ENCODE measurements around the gene MOGAT2.
"Not testable (repeated sequence)": the region's sequence is repeated elsewhere in the genome, so short reads cannot be mapped to it uniquely, and the experiment has no call there.

Gene MOGAT2

DNA sequence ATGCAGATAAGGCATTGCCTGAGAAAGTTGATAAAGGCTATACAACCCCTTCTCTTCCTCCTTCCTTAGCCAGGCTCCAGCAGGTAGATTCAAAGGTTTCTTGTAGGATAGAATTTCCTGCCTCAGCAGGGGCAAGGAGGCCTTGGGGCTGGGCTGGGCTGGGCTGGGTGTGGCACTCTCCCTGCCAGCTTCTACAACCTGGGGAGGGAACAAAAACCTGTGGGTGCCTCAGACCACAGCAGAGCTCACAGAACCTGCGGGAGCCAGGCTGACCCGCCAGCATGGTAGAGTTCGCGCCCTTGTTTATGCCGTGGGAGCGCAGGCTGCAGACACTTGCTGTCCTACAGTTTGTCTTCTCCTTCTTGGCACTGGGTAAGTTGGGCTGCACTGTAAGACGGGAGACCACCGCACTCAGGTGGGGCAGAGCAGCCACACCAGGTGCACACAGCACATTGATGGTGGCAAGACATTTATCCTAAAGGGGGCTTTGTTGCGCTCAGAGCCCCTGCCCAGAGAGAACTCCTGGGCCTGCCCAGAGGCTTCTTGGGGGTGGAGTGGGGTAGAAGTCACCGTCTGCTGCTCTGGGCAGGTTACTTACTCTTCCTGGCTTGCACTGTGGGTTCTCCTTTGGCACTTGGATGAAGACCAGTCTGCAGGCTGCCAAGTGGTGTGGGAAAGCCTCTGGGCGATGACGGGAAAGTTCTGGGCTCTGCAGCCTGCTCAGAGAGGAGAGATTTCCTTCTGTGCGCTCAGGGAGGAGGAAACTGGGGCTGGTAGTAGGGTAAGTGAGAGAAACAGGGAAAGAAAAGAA lies at the start of gene MOGAT2:
Gene MOGAT2, plus strand, starts transcription at position 231 of the 811 bp plus-strand sequence. Its CDS starts 51 bp downstream, at position 282.
- no peak for DNase-seq

- DNase-seq = peak; percentile 95
These were observed 49.0 kb upstream of the MOGAT2 start, which contains the start of gene MAP6 for GRCh38 chr11:75668451-75669297. Gene MAP6 (minus strand): TSS chr11:75669038. CDS start chr11:75668369, 669 bp downstream.

DNA sequence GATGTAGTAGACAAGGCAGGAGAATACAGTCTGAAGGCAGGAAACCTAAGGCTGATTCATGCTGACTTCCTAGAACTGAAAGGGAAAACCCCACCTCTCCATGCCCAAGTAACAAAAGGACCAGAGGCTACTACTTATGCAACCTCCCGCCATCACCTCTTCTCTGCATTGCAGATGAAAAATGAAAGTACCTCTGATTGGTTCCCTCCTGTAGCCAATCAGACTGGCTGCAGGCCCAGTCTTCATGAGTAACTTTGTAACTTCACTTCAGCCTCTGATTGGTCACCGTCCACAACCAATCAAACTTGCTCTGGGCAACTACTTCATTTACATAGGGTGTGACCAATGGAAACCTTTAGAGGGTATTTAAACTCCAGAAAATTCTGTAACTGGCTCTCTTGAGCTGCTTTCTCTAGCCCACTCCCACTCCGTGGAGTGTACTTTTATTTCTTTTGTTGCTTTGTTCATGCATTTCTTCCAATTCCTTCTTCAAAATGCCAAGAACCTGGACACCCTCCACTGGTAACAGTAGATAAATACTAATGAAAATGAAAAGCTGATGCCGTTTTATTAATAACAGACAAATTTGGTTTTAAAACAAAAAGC lies 43.6 kb upstream of the MOGAT2 start:
- DNase-seq = no peak

GRCh38 chr11:75677275-75677674 lies 40.4 kb upstream of the MOGAT2 start:
- DNase-seq = no peak

- DNase-seq = peak; percentile 45
These were observed 39.7 kb upstream of the MOGAT2 start for GRCh38 chr11:75677909-75678308.

- no peak for DNase-seq
These were observed 38.9 kb upstream of the MOGAT2 start for GRCh38 chr11:75678620-75679259.

- DNase-seq = no peak
These were observed 38.1 kb upstream of the MOGAT2 start for GRCh38 chr11:75679566-75679965.

DNA sequence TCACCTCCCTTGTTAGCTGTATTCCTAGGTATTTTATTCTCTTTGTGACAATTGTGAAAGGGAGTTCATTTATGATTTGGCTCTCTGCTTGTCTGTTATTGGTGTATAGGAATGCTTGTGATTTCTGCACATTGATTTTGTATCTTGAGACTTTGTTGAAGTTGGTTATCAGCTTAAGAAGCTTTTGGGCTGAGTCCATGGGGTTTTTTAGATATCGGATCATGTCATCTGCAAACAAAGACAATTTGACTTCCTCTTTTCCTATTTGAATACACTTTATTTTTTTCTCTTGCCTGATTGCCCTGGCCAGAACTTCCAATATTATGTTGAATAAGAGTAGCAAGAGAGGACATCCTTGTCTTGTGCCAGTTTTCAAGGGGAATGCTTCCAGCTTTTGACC lies 33.8 kb upstream of the MOGAT2 start:
- not testable (repeated sequence) for DNase-seq

GRCh38 chr11:75689863-75690609 lies 27.6 kb upstream of the MOGAT2 start:
- no peak for DNase-seq

GRCh38 chr11:75691804-75692203 lies 25.8 kb upstream of the MOGAT2 start:
- no peak for DNase-seq

- DNase-seq = no peak
These were observed 19.6 kb upstream of the MOGAT2 start for GRCh38 chr11:75697906-75698581.

DNA sequence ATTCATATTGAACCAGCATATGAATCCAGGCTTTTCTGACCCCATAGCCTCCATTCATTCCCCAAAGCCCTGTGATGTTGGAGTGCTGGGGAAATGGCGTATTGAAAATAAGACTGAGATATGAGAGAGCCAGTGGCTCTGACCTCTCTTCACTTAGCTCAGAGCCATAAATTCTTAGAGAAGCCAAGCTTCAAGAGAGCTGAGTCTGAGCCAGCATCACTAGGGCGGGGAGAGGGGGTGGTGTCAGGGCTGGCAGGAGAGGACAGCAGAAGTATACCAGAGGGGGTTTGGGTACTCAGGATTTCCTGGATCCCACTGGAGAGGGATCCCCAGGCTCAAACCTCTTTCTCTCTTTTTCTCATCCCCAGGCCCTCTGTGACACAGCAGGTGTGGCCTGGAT lies 16.7 kb upstream of the MOGAT2 start:
- DNase-seq = no peak

DNA sequence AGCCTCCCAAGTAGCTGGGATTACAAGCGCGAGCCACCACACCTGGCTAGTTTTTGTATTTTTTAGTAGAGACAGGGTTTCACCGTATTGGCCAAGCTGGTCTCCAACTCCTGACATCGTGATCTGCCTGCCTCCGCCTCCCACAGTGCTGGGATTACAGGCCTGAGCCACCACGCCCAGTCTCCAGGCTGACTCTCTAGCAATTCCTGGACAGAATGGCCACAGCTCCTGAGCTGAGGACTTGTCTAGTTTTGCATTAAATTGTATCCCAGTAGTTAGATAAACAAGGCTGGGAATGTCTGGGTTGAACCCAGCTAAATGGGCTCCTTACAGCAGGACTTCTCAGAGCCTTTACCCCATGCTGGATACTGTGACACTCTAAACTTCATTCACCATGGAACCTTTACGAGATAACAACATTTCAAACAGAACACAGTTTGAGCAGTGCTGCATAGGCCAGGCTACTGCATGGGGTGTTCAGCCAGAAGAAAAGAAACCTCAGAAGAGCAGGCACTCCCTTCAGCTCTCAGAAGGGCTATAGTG lies 13.9 kb upstream of the MOGAT2 start:
- no peak for DNase-seq

GRCh38 chr11:75705541-75705940 lies 12.1 kb upstream of the MOGAT2 start:
- DNase-seq = no peak

GRCh38 chr11:75706260-75706729 lies 11.3 kb upstream of the MOGAT2 start:
- DNase-seq = peak; percentile 86

DNA sequence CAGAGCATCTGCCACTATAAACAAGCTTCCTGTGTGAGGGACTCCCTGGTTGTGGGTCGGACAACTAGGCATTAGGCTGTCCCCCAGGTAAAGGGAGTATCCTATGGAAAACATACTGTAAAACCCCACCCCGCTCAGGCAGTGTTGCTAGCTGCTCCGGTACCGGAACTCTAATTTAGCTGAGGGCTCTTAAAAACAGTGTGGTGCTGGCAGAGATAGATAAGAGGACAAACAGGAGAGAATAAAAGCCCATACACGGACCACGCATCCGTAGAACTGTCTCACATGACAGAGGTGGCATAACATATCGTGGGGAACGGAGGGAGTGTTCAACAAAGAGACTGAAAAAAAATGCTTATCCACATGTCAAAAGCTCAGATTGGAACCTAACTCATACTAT lies 3.4 kb upstream of the MOGAT2 start:
- no peak for DNase-seq

- DNase-seq = no peak
These were observed 1.9 kb upstream of the MOGAT2 start for GRCh38 chr11:75715688-75716087.

DNA sequence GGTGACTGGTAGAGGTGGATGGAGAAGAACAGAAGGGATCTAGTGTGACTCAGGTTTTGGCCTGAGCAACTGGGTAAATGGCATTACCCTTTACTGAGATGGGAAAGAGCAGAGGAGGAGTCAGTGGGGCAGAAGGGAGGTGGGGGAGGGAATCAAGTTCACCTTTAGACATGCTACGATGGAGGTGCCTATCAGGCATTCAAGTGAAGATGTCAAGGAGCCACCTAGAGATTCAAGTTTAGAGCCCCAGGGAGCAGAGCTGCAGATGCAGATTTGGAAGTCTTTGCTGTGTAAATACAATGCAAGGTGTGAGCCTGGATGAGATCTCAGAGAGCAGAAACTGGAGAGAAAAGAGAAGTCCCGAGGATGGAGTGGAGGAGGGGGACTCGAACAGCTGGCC lies 979 bp upstream of the MOGAT2 start:
- no peak for DNase-seq

DNA sequence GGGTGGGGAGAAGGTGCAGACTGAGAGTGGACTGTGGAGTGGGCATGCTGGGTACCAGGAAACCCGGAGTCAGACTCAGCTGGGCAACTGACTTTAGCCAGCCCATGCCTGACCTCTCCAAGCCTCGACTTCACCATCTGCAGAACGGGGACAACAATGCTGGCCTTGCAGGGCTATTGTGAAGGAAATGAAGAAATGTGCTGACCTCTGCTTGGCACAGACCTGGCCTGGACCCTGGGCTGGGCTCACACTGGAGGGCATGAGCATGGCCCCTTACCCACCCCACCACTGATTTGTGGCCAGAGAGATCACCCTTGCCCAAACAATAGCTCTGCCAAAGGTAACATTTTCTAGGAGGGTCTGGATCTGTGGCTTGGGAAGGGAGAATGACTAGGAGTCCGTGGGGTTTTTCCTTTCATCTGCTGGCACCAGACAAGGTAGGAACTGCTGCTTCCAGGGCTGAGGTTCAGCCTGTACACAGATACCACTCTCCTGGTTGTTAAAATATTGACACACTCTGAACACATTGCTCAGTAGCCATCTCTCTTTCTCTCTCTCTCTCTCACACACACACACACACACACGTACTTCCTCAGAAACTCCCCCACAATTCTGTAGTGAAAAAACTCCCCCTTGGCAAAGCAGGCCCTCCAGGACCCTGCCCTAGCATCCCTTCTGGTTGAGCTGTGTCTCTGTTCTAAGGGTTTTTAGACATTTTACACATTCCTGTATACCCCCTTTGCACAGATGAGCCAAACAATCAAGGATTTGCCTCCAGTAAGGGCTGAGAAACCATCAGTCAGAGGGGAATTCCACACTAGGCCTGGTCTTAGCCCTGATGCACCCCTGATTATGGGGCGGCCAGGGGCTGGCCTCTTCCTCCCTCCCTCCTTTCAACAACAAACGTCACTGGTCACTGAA lies 1.0 kb downstream of the MOGAT2 start:
- no peak for DNase-seq

All from retina (tissue), 1 donor.